ENCODE measurements around the gene SYTL5.

Gene SYTL5

DNA sequence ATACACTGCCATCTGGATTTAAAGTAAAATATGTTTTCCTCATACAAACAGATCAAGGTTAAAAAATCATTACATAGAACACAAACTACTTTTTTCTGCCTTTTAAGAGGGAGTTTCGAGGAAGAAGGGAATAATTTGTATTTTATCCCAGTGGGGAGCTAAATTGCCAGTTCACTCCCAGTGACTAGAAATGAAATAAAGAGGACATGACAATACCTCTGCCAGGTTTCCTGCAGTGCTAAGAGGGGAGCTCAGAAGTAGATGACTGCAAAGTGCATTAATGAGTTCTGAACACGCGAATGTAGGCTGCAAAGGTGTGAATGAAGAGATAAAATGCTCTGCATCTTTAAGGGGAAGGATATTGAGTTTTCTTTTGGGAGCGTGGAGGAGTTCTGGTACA is 144.6 kb downstream of the SYTL5 start:
- no peak for DNase-seq

GRCh38 chrX:38151441-38151840 is 145.1 kb downstream of the SYTL5 start:
- DNase-seq: no peak

DNA sequence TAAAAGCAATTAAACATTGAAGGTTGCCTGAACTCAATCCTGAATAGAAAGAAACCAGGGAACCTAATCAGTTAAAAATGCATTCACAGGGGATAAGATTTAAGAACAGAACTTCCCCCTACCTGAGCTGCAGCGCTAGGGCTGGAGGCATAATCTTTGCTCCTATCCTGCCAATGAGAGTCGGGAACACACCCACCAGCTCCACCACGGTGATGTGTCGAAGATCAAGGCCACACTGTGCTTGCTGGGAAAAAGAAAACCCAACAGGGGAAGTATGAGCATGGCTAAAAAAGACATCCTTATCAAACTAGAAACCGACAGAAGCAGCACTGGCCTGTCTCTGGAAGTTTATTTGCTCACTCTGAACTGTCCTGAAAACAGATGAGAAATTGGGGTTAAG is 148.0 kb downstream of the SYTL5 start:
- DNase-seq: no peak

- DNase-seq: no peak
Measured at GRCh38 chrX:38154818-38155217, 148.5 kb downstream of the SYTL5 start.

GRCh38 chrX:38156838-38157237 is 150.5 kb downstream of the SYTL5 start:
- no peak for DNase-seq

DNA sequence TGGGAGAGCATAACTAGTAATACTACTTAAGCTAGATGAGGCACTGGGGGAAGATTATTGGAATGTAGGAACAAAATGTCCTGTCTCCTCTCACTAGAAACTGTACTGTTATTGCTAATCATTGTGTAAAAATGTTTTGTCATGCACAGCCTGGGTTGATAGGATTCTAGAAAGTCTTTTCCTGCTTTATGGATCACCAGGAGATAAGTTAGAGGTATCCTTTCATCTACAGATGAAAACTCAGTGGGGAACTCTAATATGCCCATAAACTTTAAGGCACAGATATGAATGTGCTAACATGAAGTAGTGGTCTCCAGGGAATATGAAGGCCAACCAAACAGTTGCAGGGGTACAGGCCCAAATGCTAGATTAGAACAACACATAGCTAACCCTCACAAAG is 156.8 kb downstream of the SYTL5 start:
- DNase-seq: no peak

GRCh38 chrX:38165023-38165422 is 158.7 kb downstream of the SYTL5 start:
- no peak for DNase-seq

DNA sequence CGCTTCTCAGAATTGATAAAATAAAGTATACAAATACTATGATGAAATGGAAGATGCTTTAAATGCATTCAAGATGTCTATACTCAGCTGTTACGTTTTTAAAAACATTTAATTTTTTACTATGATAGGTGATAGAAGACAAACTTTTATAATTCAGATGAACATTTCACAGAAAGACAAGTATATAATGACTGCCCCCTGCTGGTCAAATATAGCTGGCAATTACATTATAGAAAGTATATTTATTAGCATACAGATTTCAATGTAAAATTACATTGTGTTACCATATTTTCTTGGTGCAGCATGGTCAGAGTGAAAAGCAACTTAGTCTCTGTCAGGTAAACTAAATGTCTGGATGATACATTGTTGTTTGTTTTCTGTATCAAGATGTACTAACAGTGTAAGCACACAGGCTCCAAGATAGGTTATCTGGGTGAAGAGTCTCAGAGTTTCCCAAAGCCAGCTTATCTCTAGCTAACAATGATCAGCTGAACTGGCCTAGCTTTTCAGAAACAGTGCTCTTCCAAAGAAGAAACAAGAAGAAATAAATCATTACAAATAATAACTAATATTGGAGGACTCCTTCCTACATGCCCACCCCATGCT is 160.2 kb downstream of the SYTL5 start:
- peak in 1 of 6 experiments; percentile 22 for DNase-seq

DNA sequence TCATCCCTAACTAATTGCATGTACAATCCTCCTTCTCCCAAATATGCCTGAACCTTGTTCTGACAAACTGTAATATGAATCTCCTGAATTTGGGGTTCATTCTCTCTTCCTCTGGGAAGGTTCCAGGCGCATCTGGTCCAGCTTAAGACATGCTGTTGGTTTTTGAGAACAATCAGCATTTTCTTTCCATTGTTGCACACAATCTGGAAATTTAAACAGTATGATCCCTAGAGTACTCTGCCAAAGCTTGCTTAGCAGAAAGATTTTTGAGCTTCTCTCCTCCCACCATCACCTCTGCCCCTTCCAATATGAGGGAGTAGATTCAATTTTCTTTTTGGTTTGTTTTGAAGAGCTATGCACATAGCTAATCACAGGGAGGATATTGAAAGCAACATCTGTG is 164.2 kb downstream of the SYTL5 start:
- no peak for DNase-seq

DNA sequence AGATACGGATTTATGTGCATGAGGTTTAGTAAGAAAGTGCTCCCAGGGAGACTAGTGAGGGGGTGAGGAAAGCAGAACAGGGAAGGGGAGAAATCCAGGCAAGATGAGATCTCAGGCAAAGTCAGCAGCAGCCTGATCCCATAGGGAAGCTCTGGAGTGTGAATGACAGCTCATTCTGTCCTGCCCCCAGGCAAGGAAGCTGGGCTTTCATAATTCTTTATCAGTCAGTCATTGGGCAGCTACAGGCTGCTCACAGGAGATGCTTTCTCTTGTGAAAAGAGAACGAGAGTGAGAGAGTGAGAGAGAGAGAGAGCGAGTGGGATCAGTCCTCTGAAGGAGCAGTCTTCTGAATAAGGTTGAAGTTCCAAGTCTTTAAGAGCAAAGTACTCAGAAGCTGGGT is 166.2 kb downstream of the SYTL5 start:
- no peak for DNase-seq

- no peak for DNase-seq
Measured at GRCh38 chrX:38175139-38175538, 168.8 kb downstream of the SYTL5 start.

GRCh38 chrX:38178396-38178795 is 172.0 kb downstream of the SYTL5 start:
- no peak for DNase-seq

Measured in stimulated activated naive CD4-positive, alpha-beta T cell (primary cell).